ENCODE data around the gene GRK5. TPM values are rescaled to one million over a fixed set of nuclear protein-coding genes. Genes with fewer than 3 reads are reported as not detected.
"Not testable (repeated sequence)": the region's sequence is repeated elsewhere in the genome, so short reads cannot be mapped to it uniquely, and the experiment has no call there.

The GRK5 gene
- total RNA-seq, 2 donors from 2014 or later: 36.4 to 60.1 TPM

GRCh38 chr10:119211625-119212441 is 4.5 kb downstream of the GRK5 start:
- intact Hi-C loops (cut with DNase I): loop anchor here in 1 of 2 donors (5.0 kb wide), 2 partner anchors 40 to 80 kb away; no protein-coding TSS in a partner anchor
- ATAC-seq (no peak), DNase-seq (no peak)

- DNase-seq (no peak), ATAC-seq (no peak)
- intact Hi-C loops (cut with DNase I): no loop called here
Observed at GRCh38 chr10:119215371-119215770, 8.0 kb downstream of the GRK5 start.

GRCh38 chr10:119216127-119216526 is 8.8 kb downstream of the GRK5 start:
- ATAC-seq (no peak), DNase-seq (no peak)
- intact Hi-C loops (cut with DNase I): no loop called here

GRCh38 chr10:119217401-119217800 is 10.0 kb downstream of the GRK5 start:
- DNase-seq (no peak), ATAC-seq (no peak)
- intact Hi-C loops (cut with DNase I): no loop called here

- DNase-seq: no peak
- peak; percentile 67 to 72 for ATAC-seq
- intact Hi-C loops (cut with DNase I): no loop called here
Observed at GRCh38 chr10:119217991-119218490, 10.7 kb downstream of the GRK5 start.

GRCh38 chr10:119219871-119220270 is 12.5 kb downstream of the GRK5 start:
- intact Hi-C loops (cut with DNase I): no loop called here
- ATAC-seq: no peak
- no peak for DNase-seq

GRCh38 chr10:119221201-119221600 is 13.8 kb downstream of the GRK5 start:
- peak; percentile 25 to 32 for ATAC-seq
- intact Hi-C loops (cut with DNase I): no loop called here
- DNase-seq: no peak

GRCh38 chr10:119221666-119222065 is 14.3 kb downstream of the GRK5 start:
- ATAC-seq (no peak), DNase-seq (no peak)
- intact Hi-C loops (cut with DNase I): no loop called here

GRCh38 chr10:119222537-119222936 is 15.2 kb downstream of the GRK5 start:
- peak; percentile 55 to 72 for ATAC-seq
- no peak for DNase-seq
- intact Hi-C loops (cut with DNase I): no loop called here

- intact Hi-C loops (cut with DNase I): no loop called here
- ATAC-seq (peak in 1 of 2 donors; percentile 6), DNase-seq (no peak)
Observed at GRCh38 chr10:119222966-119223386, 15.6 kb downstream of the GRK5 start.

GRCh38 chr10:119225083-119225658 is 17.8 kb downstream of the GRK5 start:
- intact Hi-C loops (cut with DNase I): no loop called here
- ATAC-seq: no peak
- DNase-seq: no peak

GRCh38 chr10:119227825-119228224 is 20.5 kb downstream of the GRK5 start:
- DNase-seq (no peak), ATAC-seq (no peak)
- intact Hi-C loops (cut with DNase I): no loop called here

GRCh38 chr10:119231654-119232053 is 24.3 kb downstream of the GRK5 start:
- intact Hi-C loops (cut with DNase I): no loop called here
- ATAC-seq (no peak), DNase-seq (no peak)

GRCh38 chr10:119232439-119232838 is 25.1 kb downstream of the GRK5 start:
- ATAC-seq; DNase-seq; intact Hi-C loops (cut with DNase I): not testable (repeated sequence)

- intact Hi-C loops (cut with DNase I): no loop called here
- no peak for DNase-seq
- ATAC-seq: no peak
Observed at GRCh38 chr10:119233123-119233820, 25.9 kb downstream of the GRK5 start.

GRCh38 chr10:119233821-119234220 is 26.4 kb downstream of the GRK5 start:
- no peak for DNase-seq
- intact Hi-C loops (cut with DNase I): no loop called here
- peak in 1 of 2 donors; percentile 27 for ATAC-seq

GRCh38 chr10:119235356-119235755 is 28.0 kb downstream of the GRK5 start:
- intact Hi-C loops (cut with DNase I): no loop called here
- DNase-seq (no peak), ATAC-seq (peak; percentile 28 to 61)

GRCh38 chr10:119237722-119238436 is 30.5 kb downstream of the GRK5 start:
- no peak for ATAC-seq
- DNase-seq: no peak
- intact Hi-C loops (cut with DNase I): no loop called here

GRCh38 chr10:119238577-119238976 is 31.2 kb downstream of the GRK5 start:
- DNase-seq (no peak), ATAC-seq (no peak)
- intact Hi-C loops (cut with DNase I): no loop called here

Measured in left cardiac atrium (tissue), 4 donors.